ENCODE measurements around the gene BMERB1. TPM values are rescaled to one million over a fixed set of nuclear protein-coding genes. Genes with fewer than 3 reads are reported as not detected.

The BMERB1 gene
- total RNA-seq, 1 experiment from 2014 or later: 13.6 TPM

- no peak for TF ChIP-seq NR1H2 (CRISPR knock-in tag; IDR thresholded peaks at IDR 0.05)
- no peak for TF ChIP-seq TCF7 (CRISPR knock-in tag; IDR thresholded peaks at IDR 0.05; ENCODE audit: low read depth)
- TF ChIP-seq GTF2I (CRISPR knock-in tag; conservative IDR thresholded peaks at IDR 0.05): no peak
- TF ChIP-seq MLX (CRISPR knock-in tag; IDR thresholded peaks at IDR 0.05): no peak
- no peak for TF ChIP-seq ZNF671 (CRISPR knock-in tag; IDR thresholded peaks at IDR 0.05)
Observed at GRCh38 chr16:15532825-15533224, 98.4 kb downstream of the BMERB1 start (continued).

GRCh38 chr16:15533386-15533785 is 99.0 kb downstream of the BMERB1 start:
- Mint-ChIP-seq H3K36me3 (no peaks in the 10 kb centered on the region), H3K4me1 (no peaks in the 10 kb centered on the region), H3K27me3 (ENCODE audit: low read depth) (no peaks in the 10 kb centered on the region; the same call in 1 of the 2 replicates), H3K4me3 (no peak overlapping the region), H3K9me3 (no peaks in the 10 kb centered on the region), H3K27ac (no peak overlapping the region)
- ATAC-seq (peak; percentile 90), DNase-seq (ENCODE audit: low spot score) (no peak)
- ChIA-PET POLR2A (no interaction called here), CTCF (no interaction called here)
- TF ChIP-seq PRRX2 (CRISPR knock-in tag; IDR thresholded peaks at IDR 0.05) (no peak), ZNF396 (CRISPR knock-in tag; IDR thresholded peaks at IDR 0.05; ENCODE audit: borderline replicate concordance) (no peak), ZSCAN18 (CRISPR knock-in tag; IDR thresholded peaks at IDR 0.05) (no peak), NFYB (CRISPR knock-in tag; conservative IDR thresholded peaks at IDR 0.05; ENCODE audit: low read depth) (peak; percentile 67)

- H3K27me3 Mint-ChIP-seq (ENCODE audit: low read depth): no peaks in the 10 kb centered on the region; the same call in 1 of the 2 replicates
- H3K4me3 Mint-ChIP-seq: no peak overlapping the region
- no peak overlapping the region for H3K27ac Mint-ChIP-seq
- ChIA-PET CTCF (interaction anchor here (1.2 kb wide), 1 partner anchor 15 kb away, joined by 4 read pairs; no protein-coding TSS in a partner anchor), POLR2A (no interaction called here)
- H3K4me1 Mint-ChIP-seq: peaks cover 9% of the 10 kb centered on the region
- DNase-seq (ENCODE audit: low spot score): no peak
- no peaks in the 10 kb centered on the region for H3K36me3 Mint-ChIP-seq
- no peak for ATAC-seq
- no peaks in the 10 kb centered on the region for H3K9me3 Mint-ChIP-seq
- no peak for TF ChIP-seq JAZF1 (CRISPR knock-in tag; IDR thresholded peaks at IDR 0.05)
Observed at GRCh38 chr16:15535772-15536171, 101.4 kb downstream of the BMERB1 start.

- Mint-ChIP-seq H3K27ac (no peak overlapping the region), H3K36me3 (no peaks in the 10 kb centered on the region), H3K4me3 (no peak overlapping the region), H3K9me3 (no peaks in the 10 kb centered on the region), H3K4me1 (peaks cover 14% of the 10 kb centered on the region), H3K27me3 (ENCODE audit: low read depth) (no peaks in the 10 kb centered on the region; the same call in 1 of the 2 replicates)
- ChIA-PET POLR2A (no interaction called here), CTCF (no interaction called here)
- DNase-seq (ENCODE audit: low spot score): no peak
- ATAC-seq: no peak
- TF ChIP-seq PRDM15 (CRISPR knock-in tag; IDR thresholded peaks at IDR 0.05) (no peak), TEAD4 (CRISPR knock-in tag; IDR thresholded peaks at IDR 0.05) (no peak), ZBTB43 (CRISPR knock-in tag; IDR thresholded peaks at IDR 0.05) (no peak), TEAD1 (CRISPR knock-in tag; IDR thresholded peaks at IDR 0.05) (no peak), GRHL2 (CRISPR knock-in tag; IDR thresholded peaks at IDR 0.05; ENCODE audit: insufficient replicate concordance, severe bottlenecking) (no peak), NR3C1 (CRISPR knock-in tag; conservative IDR thresholded peaks at IDR 0.05; ENCODE audit: low read depth) (no peak), IRF1 (CRISPR knock-in tag; IDR thresholded peaks at IDR 0.05) (no peak), USF2 (CRISPR knock-in tag; IDR thresholded peaks at IDR 0.05) (no peak), ZMAT4 (CRISPR knock-in tag; IDR thresholded peaks at IDR 0.05) (no peak)
Observed at GRCh38 chr16:15536843-15537242, 102.5 kb downstream of the BMERB1 start.
